Endothelial cell (in vitro differentiated cells): ENCODE measurements around the gene RPL36A. TPM values are rescaled to one million over a fixed set of nuclear protein-coding genes. Genes with fewer than 3 reads are reported as not detected.

Source experiments
- DNase-seq: peaks from one replicate; pipeline ENCODE4 v3.0.0; 2021; ENCODE audit warnings: low spot score
- H3K27ac Mint-ChIP-seq: one replicate; pipeline ENCODE4 v1.8.0; 2021; ENCODE audit warnings: mixed read lengths, inconsistent platforms; ENCODE audit not compliant: unreplicated experiment
- H3K27me3 Mint-ChIP-seq: one replicate; pipeline ENCODE4 v1.8.0; 2021; ENCODE audit warnings: mild to moderate bottlenecking, moderate library complexity, mixed read lengths, inconsistent platforms; ENCODE audit not compliant: unreplicated experiment
- H3K36me3 Mint-ChIP-seq: one replicate; pipeline ENCODE4 v1.8.0; 2021; ENCODE audit warnings: mild to moderate bottlenecking, low read depth, mixed read lengths, inconsistent platforms; ENCODE audit not compliant: unreplicated experiment
- H3K4me1 Mint-ChIP-seq: one replicate; pipeline ENCODE4 v1.8.0; 2021; ENCODE audit warnings: mild to moderate bottlenecking, mixed read lengths, inconsistent platforms; ENCODE audit not compliant: unreplicated experiment
- H3K4me3 Mint-ChIP-seq: one replicate; pipeline ENCODE4 v1.8.0; 2021; ENCODE audit warnings: mild to moderate bottlenecking, mixed read lengths, inconsistent platforms; ENCODE audit not compliant: unreplicated experiment
- H3K9me3 Mint-ChIP-seq: one replicate; pipeline ENCODE4 v1.8.0; 2021; ENCODE audit warnings: mixed read lengths, inconsistent platforms; ENCODE audit not compliant: unreplicated experiment
- CTCF ChIP-seq: fragments of 200-600 bp; sonication (generic); IDR thresholded peaks from one replicate; pipeline ENCODE4 v1.5.0; 2021; ENCODE audit warnings: antibody characterized with exemption; ENCODE audit not compliant: unreplicated experiment
- total RNA-seq: library from RNA; stranded (reverse); fragmentation: NEBNext Ultra II Directional; extraction: Animal tissue kit (Norgen Biotek cat#: 25700); gene quantifications from one replicate; pipeline ENCODE4 v1.2.1, GENCODE V29; 2021; ENCODE audit not compliant: unreplicated experiment

Gene RPL36A
- total RNA-seq, 1 donor from 2014 or later: 225 TPM

- Mint-ChIP-seq H3K4me3 (peak overlapping the region; percentile 99), H3K36me3 (peaks cover 14% of the 10 kb centered on the region), H3K27ac (peak overlapping the region; percentile 100), H3K27me3 (peaks cover 7% of the 10 kb centered on the region), H3K4me1 (peaks cover 11% of the 10 kb centered on the region), H3K9me3 (no peaks in the 10 kb centered on the region)
- no peak for DNase-seq
- no peak for TF ChIP-seq CTCF
Measured at GRCh38 chrX:101408532-101408841, 17.7 kb downstream of the RPL36A start.

GRCh38 chrX:101409043-101409442 lies 18.2 kb downstream of the RPL36A start:
- TF ChIP-seq CTCF: no peak
- Mint-ChIP-seq H3K27ac (peak overlapping the region; percentile 100), H3K9me3 (no peaks in the 10 kb centered on the region), H3K36me3 (peaks cover 14% of the 10 kb centered on the region), H3K4me3 (peak overlapping the region; percentile 99), H3K27me3 (peaks cover 7% of the 10 kb centered on the region), H3K4me1 (peaks cover 11% of the 10 kb centered on the region)
- no peak for DNase-seq

- Mint-ChIP-seq H3K9me3 (no peaks in the 10 kb centered on the region), H3K36me3 (peaks cover 14% of the 10 kb centered on the region), H3K4me3 (peak overlapping the region; percentile 31), H3K27ac (peak overlapping the region; percentile 97), H3K27me3 (peaks cover 7% of the 10 kb centered on the region), H3K4me1 (peaks cover 11% of the 10 kb centered on the region)
- TF ChIP-seq CTCF: no peak
- no peak for DNase-seq
Measured at GRCh38 chrX:101410461-101410860, 19.6 kb downstream of the RPL36A start.

- TF ChIP-seq CTCF: no peak
- Mint-ChIP-seq H3K4me3 (no peak overlapping the region), H3K9me3 (no peaks in the 10 kb centered on the region), H3K4me1 (peaks cover 12% of the 10 kb centered on the region), H3K27ac (no peak overlapping the region), H3K36me3 (peaks cover 13% of the 10 kb centered on the region), H3K27me3 (peaks cover 5% of the 10 kb centered on the region)
- DNase-seq: no peak
Measured at GRCh38 chrX:101411984-101412383, 21.2 kb downstream of the RPL36A start.

- peaks cover 6% of the 10 kb centered on the region for H3K27me3 Mint-ChIP-seq
- H3K4me1 Mint-ChIP-seq: peaks cover 24% of the 10 kb centered on the region
- H3K4me3 Mint-ChIP-seq: no peak overlapping the region
- DNase-seq: peak; percentile 37
- no peaks in the 10 kb centered on the region for H3K9me3 Mint-ChIP-seq
- no peak overlapping the region for H3K27ac Mint-ChIP-seq
- peaks cover 8% of the 10 kb centered on the region for H3K36me3 Mint-ChIP-seq
- TF ChIP-seq CTCF: peak; percentile 57
Measured at GRCh38 chrX:101415180-101416145, 24.7 kb downstream of the RPL36A start.
